Prostate gland (tissue), 2 donors: Measurements from ENCODE around the gene XYLT2. TPM values are rescaled to one million over a fixed set of nuclear protein-coding genes. Genes with fewer than 3 reads are reported as not detected.
"Not testable (repeated sequence)": the region's sequence is repeated elsewhere in the genome, so short reads cannot be mapped to it uniquely, and the experiment has no call there.

Experiments used
- DNase-seq: peaks from one replicate; pipeline ENCODE4 v3.0.0-alpha.2; 2019; ENCODE audit warnings: low spot score
- H3K27ac ChIP-seq, 2 donors: fragments of 200-600 bp; sonication (generic); 2 replicates each; pipeline ENCODE4 v1.5.1; 2017 to 2019
- H3K27me3 ChIP-seq: fragments of 200-600 bp; sonication (generic); replicated peaks from 2 replicates; pipeline ENCODE4 v1.5.1; 2019; ENCODE audit not compliant: insufficient read depth
- H3K36me3 ChIP-seq, 2 donors: fragments of 200-600 bp; sonication (generic); 1 replicate in 1 of 2; 2 replicates in 1 of 2; pipeline versions ENCODE4 v1.5.1 to v1.8.1; 2017 to 2019
- H3K4me1 ChIP-seq: fragments of 200-600 bp; sonication (generic); replicated peaks from 2 replicates; pipeline ENCODE4 v1.5.1; 2019
- H3K4me3 ChIP-seq, 2 donors: fragments of 200-600 bp; sonication (generic); 2 replicates each; pipeline ENCODE4 v1.5.1; 2017 to 2019
- H3K9me3 ChIP-seq: fragments of 200-600 bp; sonication (generic); 2 replicates; pipeline ENCODE4 v1.5.1; 2017
- POLR2A ChIP-seq: fragments of 450-650 bp; IDR thresholded peaks from one replicate; pipeline ENCODE4 v1.6.1; 2016; ENCODE audit warnings: antibody characterized with exemption, mild to moderate bottlenecking
- POLR2AphosphoS5 ChIP-seq: sonication (generic); formaldehyde crosslinking; IDR thresholded peaks from one replicate; pipeline ENCODE4 v1.6.1; 2017; ENCODE audit warnings: antibody characterized with exemption
- WGBS: methylation state at CpG from one replicate; pipeline ENCODE4 v1.1.5; 2018; 5-methylcytosine and 5-hydroxymethylcytosine counted together
- intact Hi-C: fragments of 100-400 bp; cut with DNase I; formaldehyde crosslinking; loops from one replicate; pipeline ENCODE4 v1.14.2; 2022
- total RNA-seq, 2 donors: library from RNA; depleted of rRNA; stranded (reverse); fragments of >200 nt; gene quantifications; one replicate each; pipeline ENCODE4 v1.1.0, GENCODE V29; 2016
- TF ChIP-seq, protein P1 (sequence below), 4 experiments: fragments of 200-600 bp in 2 of 4; fragments of 450-650 bp in 2 of 4; sonication (generic) in 2 of 4; IDR thresholded peaks; 1 replicate in 3 of 4; 2 replicates in 1 of 4; pipeline ENCODE4 v1.5.1; 2016 to 2019; ENCODE audit warnings: antibody characterized with exemption in 4 of 4, mild to moderate bottlenecking in 2 of 4, moderate library complexity in 2 of 4

The XYLT2 gene
- total RNA-seq, 2 donors from 2014 or later: 44.8 to 49.8 TPM

DNA sequence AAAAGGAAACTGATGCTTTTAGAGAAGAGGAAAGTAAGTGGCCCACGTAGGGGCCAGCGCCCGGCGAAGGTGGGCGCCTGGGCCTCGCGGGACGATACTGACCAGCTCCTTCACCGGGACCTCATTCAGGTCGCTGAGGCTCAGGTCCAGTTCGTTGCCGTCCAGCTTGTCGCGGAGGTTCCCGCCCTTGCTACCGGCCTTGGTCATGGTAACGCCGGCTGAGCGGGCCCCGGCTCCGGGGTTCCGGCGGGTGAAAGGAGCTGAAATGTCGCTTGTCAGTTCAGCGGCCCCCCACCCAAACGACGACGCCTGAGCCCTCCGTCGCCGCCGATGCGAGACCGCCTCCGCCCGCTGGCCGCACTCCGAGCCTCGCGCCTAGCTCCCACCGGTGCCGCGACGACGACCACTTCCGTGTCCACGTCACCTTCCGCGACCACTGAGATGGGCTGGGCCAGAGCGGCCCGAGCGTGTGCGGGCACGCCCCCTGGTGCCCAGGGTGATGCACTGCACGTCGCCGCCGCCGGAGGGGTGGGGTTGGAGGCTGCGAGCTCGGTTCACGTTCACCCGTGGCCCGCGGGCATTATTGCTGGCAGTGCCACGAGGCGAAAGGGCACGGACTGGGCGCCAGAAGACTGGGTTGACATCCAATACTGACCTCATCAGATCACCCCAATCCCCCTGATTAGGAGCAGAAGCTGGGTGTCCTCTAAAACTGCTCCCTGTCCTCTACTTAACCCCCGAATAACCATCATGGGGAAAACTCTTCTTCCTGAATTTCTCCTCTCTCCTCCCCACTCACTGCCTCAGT lies 51.4 kb downstream of the XYLT2 start, which contains the start of gene LRRC59:
LRRC59 (minus strand) TSS at position 413 of the 808 bp plus-strand sequence; CDS start at position 207, 206 bp downstream.
- 1% methylated on average over 45 of the region's 70 CpGs for WGBS
- TF ChIP-seq POLR2AphosphoS5 (peak; percentile 92), POLR2A (peak; percentile 47)
- TF ChIP-seq, protein P1, sequence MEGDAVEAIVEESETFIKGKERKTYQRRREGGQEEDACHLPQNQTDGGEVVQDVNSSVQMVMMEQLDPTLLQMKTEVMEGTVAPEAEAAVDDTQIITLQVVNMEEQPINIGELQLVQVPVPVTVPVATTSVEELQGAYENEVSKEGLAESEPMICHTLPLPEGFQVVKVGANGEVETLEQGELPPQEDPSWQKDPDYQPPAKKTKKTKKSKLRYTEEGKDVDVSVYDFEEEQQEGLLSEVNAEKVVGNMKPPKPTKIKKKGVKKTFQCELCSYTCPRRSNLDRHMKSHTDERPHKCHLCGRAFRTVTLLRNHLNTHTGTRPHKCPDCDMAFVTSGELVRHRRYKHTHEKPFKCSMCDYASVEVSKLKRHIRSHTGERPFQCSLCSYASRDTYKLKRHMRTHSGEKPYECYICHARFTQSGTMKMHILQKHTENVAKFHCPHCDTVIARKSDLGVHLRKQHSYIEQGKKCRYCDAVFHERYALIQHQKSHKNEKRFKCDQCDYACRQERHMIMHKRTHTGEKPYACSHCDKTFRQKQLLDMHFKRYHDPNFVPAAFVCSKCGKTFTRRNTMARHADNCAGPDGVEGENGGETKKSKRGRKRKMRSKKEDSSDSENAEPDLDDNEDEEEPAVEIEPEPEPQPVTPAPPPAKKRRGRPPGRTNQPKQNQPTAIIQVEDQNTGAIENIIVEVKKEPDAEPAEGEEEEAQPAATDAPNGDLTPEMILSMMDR (IDR thresholded peaks at IDR 0.05): peak; percentile 89 to 98 (median 96)
- intact Hi-C loops: no loop called here
- Histone ChIP-seq H3K9me3 (no peaks in the 10 kb centered on the region), H3K4me3 (peak within 1 kb of the TSS; percentile 78 to 86), H3K36me3 (peaks cover 4 to 16% of the 10 kb centered on the region in 2 donors), H3K27me3 (no peaks in the 10 kb centered on the region), H3K4me1 (peaks cover 12% of the 10 kb centered on the region), H3K27ac (peak within 1 kb of the TSS; percentile 51 to 72)
- DNase-seq: peak; percentile 76

DNA sequence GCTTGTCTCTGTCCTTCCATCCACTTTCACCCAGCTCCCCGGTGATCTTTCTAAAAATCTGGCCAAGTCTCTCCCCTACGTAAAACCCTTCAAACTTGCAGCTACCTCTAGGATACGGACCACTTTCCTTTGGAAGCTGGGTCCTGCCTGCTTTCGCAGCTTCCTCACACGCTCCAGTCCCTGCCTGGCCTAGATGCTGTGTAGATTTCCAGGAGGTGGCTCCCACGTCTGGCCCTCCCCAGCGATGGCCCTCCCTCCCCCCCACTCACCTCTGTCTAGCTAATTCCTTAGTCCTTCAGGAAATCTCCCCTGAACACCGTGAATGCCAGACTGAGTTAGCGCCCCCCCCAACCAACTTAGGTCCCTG lies 52.0 kb downstream of the XYLT2 start:
- 59% methylated on average over 9 of the region's 9 CpGs for WGBS
- DNase-seq: no peak
- no peak overlapping the region for H3K27ac ChIP-seq
- no peak for TF ChIP-seq POLR2AphosphoS5
- no peak for TF ChIP-seq POLR2A
- TF ChIP-seq, protein P1 (IDR thresholded peaks at IDR 0.05): no peak
- no peaks in the 10 kb centered on the region for H3K27me3 ChIP-seq
- H3K4me1 ChIP-seq: peaks cover 12% of the 10 kb centered on the region
- H3K9me3 ChIP-seq: no peaks in the 10 kb centered on the region
- intact Hi-C loops: no loop called here
- peaks cover 0 to 10% of the 10 kb centered on the region in 2 donors for H3K36me3 ChIP-seq
- no peak overlapping the region for H3K4me3 ChIP-seq

DNA sequence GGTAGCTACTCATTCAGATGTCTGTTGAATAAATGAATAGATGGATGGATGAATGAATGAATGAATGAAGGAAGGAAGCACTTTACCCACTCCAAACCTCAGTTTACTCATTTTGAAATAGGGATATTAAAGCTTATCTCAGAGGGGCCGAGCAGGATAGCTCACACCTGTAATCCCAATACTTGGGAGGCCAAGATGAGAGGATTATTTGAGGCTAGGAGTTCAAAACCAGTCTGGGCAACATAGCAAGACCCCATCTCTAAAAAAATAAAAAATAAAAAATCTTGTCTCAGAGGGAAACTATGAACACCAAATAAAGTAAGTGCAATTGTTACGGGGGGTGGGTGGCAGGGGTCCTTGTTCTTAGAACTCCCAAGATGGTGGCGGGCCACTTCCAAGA lies 52.7 kb downstream of the XYLT2 start:
- 97% methylated on average over 3 of the region's 3 CpGs for WGBS
- H3K27me3 ChIP-seq, H3K27ac ChIP-seq, H3K9me3 ChIP-seq, DNase-seq, intact Hi-C loops, H3K4me3 ChIP-seq, H3K36me3 ChIP-seq: not testable (repeated sequence)
- peaks cover 12% of the 10 kb centered on the region for H3K4me1 ChIP-seq

GRCh38 chr17:50399591-50399990 lies 53.7 kb downstream of the XYLT2 start:
- H3K4me3 ChIP-seq, DNase-seq: not testable (repeated sequence)

DNA sequence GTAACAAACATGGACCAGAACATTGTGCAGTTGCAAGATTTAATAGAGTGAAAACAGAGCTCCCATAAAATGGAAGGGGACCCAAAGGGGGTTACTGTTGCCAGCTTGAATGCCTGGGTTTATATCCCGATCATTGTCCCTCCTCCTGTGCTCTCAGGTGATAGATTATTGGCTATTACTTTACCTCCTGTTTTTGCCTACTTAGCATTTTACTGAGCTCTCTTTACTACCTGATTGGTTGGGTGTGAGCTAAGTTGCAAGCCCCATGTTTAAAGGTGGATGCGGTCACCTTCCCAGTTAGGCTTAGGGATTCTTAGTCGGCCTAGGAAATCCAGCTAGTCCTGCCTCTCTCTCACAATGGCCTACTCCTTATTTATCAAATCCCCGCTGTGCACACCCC lies 59.4 kb downstream of the XYLT2 start:
- 74% methylated on average over 4 of the region's 4 CpGs for WGBS
- DNase-seq, H3K9me3 ChIP-seq, intact Hi-C loops, H3K27me3 ChIP-seq, H3K36me3 ChIP-seq, H3K4me1 ChIP-seq, H3K4me3 ChIP-seq, H3K27ac ChIP-seq: not testable (repeated sequence)

More at GRCh38 chr17:50399591-50399990, 53.7 kb downstream of the XYLT2 start:
- H3K9me3 ChIP-seq, H3K27me3 ChIP-seq, H3K27ac ChIP-seq, intact Hi-C loops, H3K36me3 ChIP-seq: not testable (repeated sequence)
- WGBS: 89% methylated on average over 8 of the region's 8 CpGs
- peaks cover 12% of the 10 kb centered on the region for H3K4me1 ChIP-seq

- TF ChIP-seq, protein P1 (IDR thresholded peaks at IDR 0.05): no peak
- Histone ChIP-seq H3K36me3 (no peaks in the 10 kb centered on the region), H3K27ac (no peak overlapping the region), H3K4me3 (no peak overlapping the region), H3K4me1 (no peaks in the 10 kb centered on the region), H3K9me3 (no peaks in the 10 kb centered on the region), H3K27me3 (no peaks in the 10 kb centered on the region)
- no peak for DNase-seq
- 73% methylated on average over 5 of the region's 5 CpGs for WGBS
- intact Hi-C loops: no loop called here
These were observed 60.7 kb downstream of the XYLT2 start for GRCh38 chr17:50406578-50406977.
